Fibroblast of mammary gland (primary cell): ENCODE results near the gene RMDN2.

Source experiments
- DNase-seq: peaks from one replicate; pipeline ENCODE4 v3.0.0-alpha.2; 2010; ENCODE audit warnings: low read depth
- H3K4me3 ChIP-seq: 2 replicates; pipeline ENCODE4 v1.5.1; 2011; ENCODE audit warnings: low read depth, mild to moderate bottlenecking, low read length, moderate library complexity; ENCODE audit not compliant: control insufficient read depth
- CTCF ChIP-seq: conservative IDR thresholded peaks from 2 replicates; pipeline ENCODE4 v1.5.1; 2011; ENCODE audit warnings: low read depth, low read length, inconsistent platforms; ENCODE audit not compliant: control insufficient read depth, insufficient read depth

Gene RMDN2

GRCh38 chr2:38060236-38061018, 135.3 kb downstream of the RMDN2 start:
- no peak overlapping the region for H3K4me3 ChIP-seq
- no peak for DNase-seq
- no peak for TF ChIP-seq CTCF

GRCh38 chr2:38064801-38065501, 139.9 kb downstream of the RMDN2 start:
- peak; percentile 36 for DNase-seq
- H3K4me3 ChIP-seq: no peak overlapping the region
- TF ChIP-seq CTCF: no peak

GRCh38 chr2:38065502-38066135, 140.5 kb downstream of the RMDN2 start:
- TF ChIP-seq CTCF: no peak
- no peak overlapping the region for H3K4me3 ChIP-seq
- no peak for DNase-seq

- H3K4me3 ChIP-seq: no peak overlapping the region
- DNase-seq: no peak
- TF ChIP-seq CTCF: no peak
These were observed 141.5 kb downstream of the RMDN2 start for GRCh38 chr2:38066421-38067115.
